Activated B cell treated with CpG ODN at 0.5 μM for 24 hours (primary cell): ENCODE results near the gene LTB4R. TPM values are rescaled to one million over a fixed set of nuclear protein-coding genes. Genes with fewer than 3 reads are reported as not detected.

Experiments
- ATAC-seq: fragments of 200-7000 bp; cut with Tn5 transposase; one replicate; pipeline ENCODE4 v1.10.0; 2021; ENCODE audit warnings: low read depth, mild to moderate bottlenecking, moderate library complexity
- CTCF ChIA-PET: fragments of 350-600 bp; sonication (Branson Sonifier 250); formaldehyde crosslinking; loops from one replicate; lab custom pipeline; 2021; ENCODE audit warnings: antibody characterized with exemption; lab: Charles Lee
- POLR2A ChIA-PET: fragments of 350-600 bp; sonication (Branson Sonifier 250); formaldehyde crosslinking; loops from one replicate; lab custom pipeline; 2021; ENCODE audit warnings: antibody characterized with exemption; lab: Charles Lee
- DNase-seq: peaks from one replicate; pipeline ENCODE4 v3.0.0; 2022
- H3K27ac Mint-ChIP-seq: one replicate; pipeline ENCODE4 v1.8.0; 2020; ENCODE audit warnings: mixed read lengths
- H3K27me3 Mint-ChIP-seq: one replicate; pipeline ENCODE4 v1.8.0; 2021; ENCODE audit warnings: mixed read lengths
- H3K36me3 Mint-ChIP-seq: one replicate; pipeline ENCODE4 v1.8.0; 2021; ENCODE audit warnings: low read depth, mixed read lengths
- H3K4me1 Mint-ChIP-seq: one replicate; pipeline ENCODE4 v1.8.0; 2021; ENCODE audit warnings: mixed read lengths
- H3K4me3 Mint-ChIP-seq: one replicate; pipeline ENCODE4 v1.8.0; 2020; ENCODE audit warnings: mild to moderate bottlenecking, mixed read lengths
- H3K9me3 Mint-ChIP-seq: one replicate; pipeline ENCODE4 v1.8.0; 2020; ENCODE audit warnings: mixed read lengths
- intact Hi-C: fragments of 100-400 bp; cut with micrococcal nuclease; formaldehyde crosslinking; loops from one replicate; pipeline ENCODE4 v1.15.1; 2024
- total RNA-seq: library from RNA; stranded (reverse); gene quantifications from 2 replicates; pipeline ENCODE4 v1.2.3, GENCODE V29; 2022
- TF ChIP-seq, protein P1 (sequence below): fragments of 200-600 bp; IDR thresholded peaks from one replicate; pipeline ENCODE4 v1.8.0; 2022; ENCODE audit warnings: antibody characterized with exemption, mild to moderate bottlenecking

Gene LTB4R
- total RNA-seq, 1 donor from 2014 or later: 8.2 TPM

GRCh38 chr14:24329736-24330135, 18.4 kb downstream of the LTB4R start:
- ATAC-seq (no peak), DNase-seq (no peak)
- POLR2A ChIA-PET: interaction anchor here (1.0 to 4.6 kb wide), 2 partner anchors 100 to 102 kb away, joined by 3 to 16 read pairs; partner anchors contain the start of genes CBLN3 and KHNYN

DNA sequence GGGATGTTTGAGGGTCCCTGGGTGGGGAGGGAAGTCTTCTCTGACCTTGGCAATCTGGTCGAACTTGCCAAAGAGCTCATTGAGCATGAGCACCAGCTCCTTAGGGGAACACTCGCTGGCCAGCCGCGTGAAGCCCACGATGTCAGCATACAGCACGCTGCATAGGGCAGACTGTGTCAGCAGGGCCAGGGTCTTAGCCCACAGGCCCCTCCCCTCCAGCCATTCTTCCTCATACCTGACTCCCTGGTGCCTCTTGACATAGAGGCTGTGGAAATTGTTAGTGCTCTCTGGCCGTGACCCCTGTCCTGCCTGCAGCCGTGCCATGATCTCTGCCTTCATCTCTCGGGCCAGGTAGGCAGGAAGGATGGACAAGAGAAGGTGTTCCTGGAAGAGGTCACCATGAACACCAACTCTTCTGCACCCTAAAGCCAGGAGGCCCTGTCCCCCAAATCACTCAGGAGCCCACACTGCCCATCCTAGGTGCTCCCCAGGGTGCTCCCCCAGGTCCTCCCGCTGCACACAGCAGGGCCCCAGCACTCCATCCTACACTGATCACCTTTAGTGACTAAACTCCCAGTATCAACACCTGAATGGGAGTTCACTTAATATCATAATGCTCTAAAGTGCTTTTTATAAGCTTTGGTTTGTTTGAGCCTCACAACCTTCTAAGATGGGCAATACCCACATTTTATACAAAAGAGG, 19.8 kb downstream of the LTB4R start:
- Mint-ChIP-seq H3K4me3 (no peak overlapping the region), H3K27me3 (peaks cover 14% of the 10 kb centered on the region), H3K9me3 (no peaks in the 10 kb centered on the region), H3K4me1 (peaks cover 45% of the 10 kb centered on the region), H3K36me3 (peaks cover 1% of the 10 kb centered on the region), H3K27ac (no peak overlapping the region)
- TF ChIP-seq, protein P1, sequence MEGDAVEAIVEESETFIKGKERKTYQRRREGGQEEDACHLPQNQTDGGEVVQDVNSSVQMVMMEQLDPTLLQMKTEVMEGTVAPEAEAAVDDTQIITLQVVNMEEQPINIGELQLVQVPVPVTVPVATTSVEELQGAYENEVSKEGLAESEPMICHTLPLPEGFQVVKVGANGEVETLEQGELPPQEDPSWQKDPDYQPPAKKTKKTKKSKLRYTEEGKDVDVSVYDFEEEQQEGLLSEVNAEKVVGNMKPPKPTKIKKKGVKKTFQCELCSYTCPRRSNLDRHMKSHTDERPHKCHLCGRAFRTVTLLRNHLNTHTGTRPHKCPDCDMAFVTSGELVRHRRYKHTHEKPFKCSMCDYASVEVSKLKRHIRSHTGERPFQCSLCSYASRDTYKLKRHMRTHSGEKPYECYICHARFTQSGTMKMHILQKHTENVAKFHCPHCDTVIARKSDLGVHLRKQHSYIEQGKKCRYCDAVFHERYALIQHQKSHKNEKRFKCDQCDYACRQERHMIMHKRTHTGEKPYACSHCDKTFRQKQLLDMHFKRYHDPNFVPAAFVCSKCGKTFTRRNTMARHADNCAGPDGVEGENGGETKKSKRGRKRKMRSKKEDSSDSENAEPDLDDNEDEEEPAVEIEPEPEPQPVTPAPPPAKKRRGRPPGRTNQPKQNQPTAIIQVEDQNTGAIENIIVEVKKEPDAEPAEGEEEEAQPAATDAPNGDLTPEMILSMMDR: no peak
- DNase-seq (no peak), ATAC-seq (no peak)
- ChIA-PET CTCF (interaction anchor here (1.0 to 13.6 kb wide), 6 partner anchors 19 to 250 kb away, joined by 4 to 353 read pairs (median 16); partner anchors contain the start of genes CBLN3, KHNYN, LTB4R and LTB4R2), POLR2A (interaction anchor here (1.1 to 11.5 kb wide), 4 partner anchors 9 to 170 kb away, joined by 4 to 216 read pairs (median 10); partner anchors contain the start of genes CBLN3, IRF9, KHNYN and RIPK3)
- intact Hi-C loops: loop anchor here (5.0 to 10.0 kb wide), 3 partner anchors 34 to 776 kb away; partner anchors contain the start of genes DHRS1, NOP9, THTPA and ZFHX2

More at GRCh38 chr14:24329736-24330135, 18.4 kb downstream of the LTB4R start:
- intact Hi-C loops: loop anchor here (5.0 to 10.0 kb wide), 3 partner anchors 32 to 775 kb away; partner anchors contain the start of genes DHRS1, NOP9, THTPA and ZFHX2
- CTCF ChIA-PET: interaction anchor here (1.1 to 13.6 kb wide), 2 partner anchors 36 to 104 kb away, joined by 4 to 353 read pairs; partner anchors contain the start of genes CBLN3 and KHNYN
- Mint-ChIP-seq H3K9me3 (no peaks in the 10 kb centered on the region), H3K4me1 (peaks cover 39% of the 10 kb centered on the region), H3K36me3 (no peaks in the 10 kb centered on the region), H3K4me3 (no peak overlapping the region), H3K27ac (no peak overlapping the region), H3K27me3 (peaks cover 8% of the 10 kb centered on the region)
- TF ChIP-seq, protein P1: no peak

DNA sequence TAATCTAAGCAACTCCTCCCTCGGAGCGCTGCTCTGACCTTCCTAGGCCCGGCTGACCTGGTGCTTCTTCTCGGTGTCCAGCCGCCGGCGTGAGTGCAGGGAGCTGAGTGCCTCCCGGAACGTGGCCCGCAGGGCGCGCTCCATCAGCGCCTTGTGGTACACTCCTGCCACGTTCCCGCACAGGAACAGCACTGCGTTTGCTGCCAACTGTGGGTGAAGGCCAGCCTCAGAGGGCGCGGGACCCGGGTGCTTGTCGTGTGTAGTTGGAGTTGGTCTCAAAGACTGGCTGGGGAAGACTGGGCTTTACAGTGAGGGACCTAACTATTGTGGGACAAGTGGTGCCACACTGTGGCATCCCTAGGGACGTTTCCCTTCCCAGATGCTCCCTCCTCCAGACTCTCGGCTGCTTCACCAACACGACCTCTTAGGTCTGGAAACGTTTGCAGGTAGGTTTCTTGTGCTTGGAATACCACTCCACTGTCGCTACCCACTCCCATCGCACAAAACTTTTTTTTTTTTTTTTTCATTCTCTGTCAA, 20.5 kb downstream of the LTB4R start:
- Mint-ChIP-seq H3K36me3 (peaks cover 8% of the 10 kb centered on the region), H3K27ac (peak overlapping the region; percentile 42), H3K9me3 (no peaks in the 10 kb centered on the region), H3K27me3 (peaks cover 14% of the 10 kb centered on the region), H3K4me3 (peak overlapping the region; percentile 83), H3K4me1 (peaks cover 45% of the 10 kb centered on the region)
- no peak for DNase-seq
- POLR2A ChIA-PET: interaction anchor here (0.5 to 11.5 kb wide), 12 partner anchors 21 to 1903 kb away, joined by 3 to 216 read pairs (median 6); partner anchors contain the start of genes CBLN3, DHRS1, IRF9 and KHNYN
- TF ChIP-seq, protein P1: no peak
- intact Hi-C loops: loop anchor here (1.0 to 10.0 kb wide), 9 partner anchors 20 to 777 kb away; partner anchors contain the start of genes CHMP4A, DHRS1, LTB4R and NOP9
- no peak for ATAC-seq
- CTCF ChIA-PET: interaction anchor here (0.7 to 13.6 kb wide), 14 partner anchors 20 to 251 kb away, joined by 3 to 353 read pairs (median 4); partner anchors contain the start of genes CBLN3, CIDEB, DHRS1 and KHNYN

- H3K36me3 Mint-ChIP-seq: peaks cover 14% of the 10 kb centered on the region
- intact Hi-C loops: loop anchor here (1.0 to 10.0 kb wide), 9 partner anchors 21 to 778 kb away; partner anchors contain the start of genes CHMP4A, DHRS1, LTB4R and NOP9
- POLR2A ChIA-PET: interaction anchor here (0.5 to 11.5 kb wide), 19 partner anchors 18 to 1904 kb away, joined by 3 to 216 read pairs (median 4); partner anchors contain the start of genes CBLN3, CIDEB, DHRS1 and IRF9
- TF ChIP-seq, protein P1: no peak
- CTCF ChIA-PET: interaction anchor here (0.7 to 13.6 kb wide), 22 partner anchors 9 to 342 kb away, joined by 3 to 353 read pairs (median 4); partner anchors contain the start of genes CBLN3, CIDEB, DHRS1 and KHNYN
- no peaks in the 10 kb centered on the region for H3K9me3 Mint-ChIP-seq
- DNase-seq: peak; percentile 63
- peaks cover 14% of the 10 kb centered on the region for H3K27me3 Mint-ChIP-seq
- H3K4me1 Mint-ChIP-seq: peaks cover 39% of the 10 kb centered on the region
- ATAC-seq: peak; percentile 95
- peak overlapping the region; percentile 42 for H3K27ac Mint-ChIP-seq
- H3K4me3 Mint-ChIP-seq: peak overlapping the region; percentile 83
These were observed 21.1 kb downstream of the LTB4R start for GRCh38 chr14:24332268-24332993.
